Mesenchymal stem cell (in vitro differentiated cells and primary cell): ENCODE data around the gene CNKSR2.

Source experiments
- DNase-seq: peaks from one replicate; pipeline ENCODE4 v3.0.0-alpha.2; 2013
- H2AFZ ChIP-seq: one replicate; pipeline ENCODE4 v1.6.1; 2013; ENCODE audit warnings: low read depth, mild to moderate bottlenecking, control low read depth, inconsistent platforms, low read length, moderate library complexity
- H2AK5ac ChIP-seq: 2 replicates; pipeline ENCODE4 v1.6.1; 2013; ENCODE audit warnings: low read length, moderate library complexity, mild to moderate bottlenecking, inconsistent platforms; ENCODE audit not compliant: severe bottlenecking
- H2BK120ac ChIP-seq: one replicate; pipeline ENCODE4 v1.6.1; 2013; ENCODE audit warnings: low read depth, mild to moderate bottlenecking, inconsistent platforms, low read length, moderate library complexity
- H2BK12ac ChIP-seq, 2 experiments: one replicate each; pipeline ENCODE4 v1.6.1; 2013; ENCODE audit warnings: inconsistent platforms in 2 of 2, low read length in 2 of 2, mild to moderate bottlenecking in 2 of 2, moderate library complexity in 2 of 2, control low read depth in 1 of 2
- H2BK15ac ChIP-seq: one replicate; pipeline ENCODE4 v1.6.1; 2013; ENCODE audit warnings: mild to moderate bottlenecking, low read depth, inconsistent platforms; ENCODE audit not compliant: poor library complexity, severe bottlenecking
- H2BK5ac ChIP-seq: 2 replicates; pipeline ENCODE4 v1.6.1; 2013; ENCODE audit warnings: low read depth, mild to moderate bottlenecking, low read length, control low read depth, inconsistent platforms; ENCODE audit not compliant: poor library complexity, severe bottlenecking
- H3K14ac ChIP-seq, 2 experiments: one replicate each; pipeline ENCODE4 v1.6.1; 2013; ENCODE audit warnings: inconsistent platforms in 2 of 2, low read length in 2 of 2, control low read depth in 1 of 2, mild to moderate bottlenecking in 1 of 2, moderate library complexity in 1 of 2
- H3K18ac ChIP-seq, 2 experiments: one replicate each; pipeline ENCODE4 v1.6.1; 2013; ENCODE audit warnings: inconsistent platforms in 2 of 2, low read length in 2 of 2, control low read depth in 1 of 2, low read depth in 1 of 2, mild to moderate bottlenecking in 1 of 2
- H3K23ac ChIP-seq, 2 experiments: one replicate each; pipeline ENCODE4 v1.6.1; 2013; ENCODE audit warnings: inconsistent platforms in 2 of 2, low read length in 2 of 2, mild to moderate bottlenecking in 2 of 2, moderate library complexity in 2 of 2, control low read depth in 1 of 2
- H3K27ac ChIP-seq: 2 replicates; pipeline ENCODE4 v1.5.1; 2013; ENCODE audit warnings: mild to moderate bottlenecking, moderate library complexity, low read length, control low read depth, inconsistent platforms; ENCODE audit not compliant: poor library complexity, severe bottlenecking
- H3K27me3 ChIP-seq, 2 experiments: 2 replicates each; pipeline versions ENCODE4 v1.6.1 to v1.7.0; 2013; ENCODE audit warnings: low read length in 2 of 2, mild to moderate bottlenecking in 2 of 2, moderate library complexity in 2 of 2, control low read depth in 1 of 2, inconsistent platforms in 1 of 2; ENCODE audit not compliant: control insufficient read depth in 1 of 2, insufficient read depth in 1 of 2
- H3K36me3 ChIP-seq, 2 experiments: 2 replicates each; pipeline versions ENCODE4 v1.6.1 to v1.7.0; 2013; ENCODE audit warnings: low read length in 2 of 2, control low read depth in 1 of 2, inconsistent platforms in 1 of 2, low read depth in 1 of 2, mild to moderate bottlenecking in 1 of 2; ENCODE audit not compliant: insufficient read depth in 2 of 2, control insufficient read depth in 1 of 2
- H3K4ac ChIP-seq, 2 experiments: one replicate each; pipeline ENCODE4 v1.6.1; 2013; ENCODE audit warnings: inconsistent platforms in 2 of 2, low read length in 2 of 2, mild to moderate bottlenecking in 2 of 2, moderate library complexity in 2 of 2, control low read depth in 1 of 2, low read depth in 1 of 2
- H3K4me1 ChIP-seq: 2 replicates; pipeline ENCODE4 v1.6.1; 2013; ENCODE audit warnings: low read depth, low read length, control low read depth; ENCODE audit not compliant: control insufficient read depth, insufficient read depth
- H3K4me2 ChIP-seq: 2 replicates; pipeline ENCODE4 v1.6.1; 2013; ENCODE audit warnings: low read length, mild to moderate bottlenecking, inconsistent platforms; ENCODE audit not compliant: poor library complexity, severe bottlenecking
- H3K4me3 ChIP-seq, 2 experiments: 2 replicates each; pipeline versions ENCODE4 v1.5.1 to v1.7.0; 2013; ENCODE audit warnings: low read length in 2 of 2, mild to moderate bottlenecking in 2 of 2, control low read depth in 1 of 2, low read depth in 1 of 2; ENCODE audit not compliant: insufficient read depth in 1 of 2
- H3K79me1 ChIP-seq: replicated peaks from 2 replicates; pipeline ENCODE4 v1.6.1; 2013; ENCODE audit warnings: mild to moderate bottlenecking, control low read depth, low read length, inconsistent platforms; ENCODE audit not compliant: poor library complexity, severe bottlenecking
- H3K9ac ChIP-seq: 2 replicates; pipeline ENCODE4 v1.7.0; 2013; ENCODE audit warnings: mild to moderate bottlenecking, low read length, moderate library complexity
- H3K9me3 ChIP-seq: 2 replicates; pipeline ENCODE4 v1.7.0; 2013; ENCODE audit warnings: mild to moderate bottlenecking, low read length; ENCODE audit not compliant: control insufficient read depth
- H4K8ac ChIP-seq: one replicate; pipeline ENCODE4 v1.6.1; 2013; ENCODE audit warnings: inconsistent platforms, mild to moderate bottlenecking, low read length, moderate library complexity
- H4K91ac ChIP-seq: one replicate; pipeline ENCODE4 v1.6.1; 2013; ENCODE audit warnings: mild to moderate bottlenecking, low read length, inconsistent platforms
- WGBS: methylation state at CpG from one replicate; pipeline ENCODE4 v1.1.7; 2013; ENCODE audit warnings: mixed read lengths; 5-methylcytosine and 5-hydroxymethylcytosine counted together

The CNKSR2 gene

DNA sequence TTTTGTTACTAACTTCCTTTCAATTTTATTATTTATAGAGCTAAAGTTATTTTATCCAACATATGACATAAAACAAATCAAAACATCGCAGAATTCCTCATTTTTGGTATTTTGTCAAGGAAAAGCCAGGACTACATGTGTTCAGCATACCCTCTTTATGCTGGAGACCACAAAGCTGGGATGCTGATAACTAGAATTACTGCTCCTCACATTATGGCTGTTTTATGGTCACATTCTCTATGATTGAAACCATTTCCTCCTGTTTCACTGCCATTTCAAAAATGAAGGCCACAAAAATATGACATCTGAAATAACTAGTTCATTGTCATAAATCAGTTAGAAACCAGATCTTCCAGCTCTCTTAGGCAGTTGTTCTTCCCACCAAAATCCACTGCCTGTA, 242.2 kb downstream of the CNKSR2 start:
- Histone ChIP-seq H3K4ac (no peak overlapping the region), H2BK12ac (no peak overlapping the region), H3K4me2 (no peak overlapping the region), H2AFZ (no peak overlapping the region), H2BK15ac (no peak overlapping the region), H2BK120ac (no peak overlapping the region), H3K79me1 (no peaks in the 10 kb centered on the region), H2AK5ac (no peak overlapping the region), H3K4me1 (no peaks in the 10 kb centered on the region), H3K27ac (no peak overlapping the region), H4K8ac (no peak overlapping the region), H3K14ac (no peak overlapping the region), H3K23ac (no peak overlapping the region), H3K36me3 (no peaks in the 10 kb centered on the region), H3K27me3 (no peaks in the 10 kb centered on the region), H2BK5ac (no peak overlapping the region), H4K91ac (no peak overlapping the region), H3K4me3 (no peak overlapping the region), H3K9ac (no peak overlapping the region), H3K9me3 (no peaks in the 10 kb centered on the region), H3K18ac (no peak overlapping the region)
- 93% methylated on average over 1 of the region's 1 CpG for whole genome bisulfite sequencing
- no peak for DNase-seq

DNA sequence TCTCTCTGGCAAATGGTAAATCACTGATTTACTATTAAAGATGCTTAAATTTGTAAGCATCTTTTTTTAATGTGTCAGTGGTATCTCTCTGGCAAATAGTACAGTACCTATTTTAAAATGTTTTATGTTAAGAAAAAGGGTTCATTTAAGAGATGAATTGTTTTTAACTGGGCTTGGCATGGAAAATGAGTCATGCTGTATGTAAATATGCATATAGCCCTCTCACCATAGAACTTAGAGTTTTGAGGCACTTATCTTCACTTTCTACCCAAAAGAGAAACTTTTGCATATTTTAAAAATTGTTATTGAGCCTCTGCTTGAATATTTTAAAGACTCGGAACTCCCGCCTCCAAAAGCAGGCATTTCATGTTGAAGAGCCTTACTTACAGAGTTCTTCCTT, 246.0 kb downstream of the CNKSR2 start:
- Histone ChIP-seq H3K14ac (no peak overlapping the region), H2BK15ac (no peak overlapping the region), H3K9me3 (no peaks in the 10 kb centered on the region), H3K4me3 (no peak overlapping the region), H2AFZ (no peak overlapping the region), H4K8ac (no peak overlapping the region), H4K91ac (no peak overlapping the region), H2BK5ac (no peak overlapping the region), H3K4me2 (no peak overlapping the region), H3K36me3 (no peaks in the 10 kb centered on the region), H3K9ac (no peak overlapping the region), H3K79me1 (no peaks in the 10 kb centered on the region), H2BK12ac (no peak overlapping the region), H2BK120ac (no peak overlapping the region), H3K4ac (no peak overlapping the region), H3K27me3 (no peaks in the 10 kb centered on the region), H2AK5ac (no peak overlapping the region), H3K23ac (no peak overlapping the region), H3K18ac (no peak overlapping the region), H3K4me1 (no peaks in the 10 kb centered on the region), H3K27ac (no peak overlapping the region)
- no peak for DNase-seq
- 80% methylated on average over 2 of the region's 2 CpGs for WGBS

DNA sequence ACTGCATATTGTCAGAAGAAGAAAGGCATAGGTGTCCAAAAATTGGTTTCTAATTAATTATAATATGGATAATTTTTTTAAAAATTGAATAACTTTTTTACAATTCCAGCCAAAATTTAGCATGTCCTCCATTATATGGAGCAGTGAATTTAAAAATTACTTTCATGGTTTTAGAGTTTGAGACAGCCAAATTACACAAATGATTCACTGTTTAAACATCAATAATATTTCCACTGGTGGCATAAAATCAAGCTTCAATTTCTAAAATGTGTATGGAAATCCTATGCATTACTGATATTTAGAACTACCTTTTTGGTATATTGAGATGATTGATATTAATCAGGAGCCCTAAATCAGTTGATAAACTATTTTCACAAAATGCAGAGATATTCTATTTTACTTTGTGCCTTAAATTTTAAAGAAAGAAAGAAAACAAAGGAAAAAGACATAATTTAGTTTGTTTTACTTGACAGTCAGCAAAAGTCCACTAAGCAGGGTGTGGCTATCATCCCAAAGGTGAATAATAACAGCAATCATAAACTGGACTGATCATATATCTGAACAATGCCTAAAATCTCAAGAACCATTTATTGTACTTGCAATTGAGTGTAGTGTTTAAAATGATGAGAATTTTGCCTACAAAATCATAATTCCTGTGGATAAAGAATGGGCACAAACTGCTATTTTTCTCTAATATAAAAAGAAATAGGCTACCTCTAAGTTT, 249.7 kb downstream of the CNKSR2 start:
- Histone ChIP-seq H3K27ac (no peak overlapping the region), H4K91ac (no peak overlapping the region), H2BK5ac (no peak overlapping the region), H3K4me1 (no peaks in the 10 kb centered on the region), H3K79me1 (no peaks in the 10 kb centered on the region), H3K9me3 (no peaks in the 10 kb centered on the region), H4K8ac (no peak overlapping the region), H3K14ac (no peak overlapping the region), H3K4me3 (no peak overlapping the region), H3K36me3 (no peaks in the 10 kb centered on the region), H3K23ac (no peak overlapping the region), H2BK12ac (no peak overlapping the region), H3K4ac (no peak overlapping the region), H2BK15ac (no peak overlapping the region), H3K18ac (no peak overlapping the region), H3K27me3 (no peaks in the 10 kb centered on the region), H2BK120ac (no peak overlapping the region), H3K9ac (no peak overlapping the region), H2AK5ac (no peak overlapping the region), H3K4me2 (no peak overlapping the region), H2AFZ (no peak overlapping the region)
- DNase-seq = no peak

DNA sequence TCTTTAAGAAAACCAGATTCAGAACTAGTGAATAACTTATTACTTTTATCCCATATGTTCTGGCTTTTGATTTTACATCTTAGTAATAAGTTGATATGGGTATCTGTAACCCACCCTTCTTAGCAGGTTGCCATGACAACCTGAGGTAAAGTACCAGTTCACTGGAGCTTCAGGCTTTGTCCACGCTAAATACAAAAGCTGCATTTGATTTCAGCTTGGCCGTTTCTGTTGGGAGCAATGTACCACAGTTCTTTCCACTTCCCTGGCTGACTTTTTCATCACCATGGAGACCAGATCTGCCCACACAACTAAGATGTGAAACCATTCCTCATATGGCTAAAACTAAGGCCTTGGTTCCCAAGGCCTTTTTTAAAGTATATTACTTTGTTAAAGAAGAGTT, 257.8 kb downstream of the CNKSR2 start:
- Histone ChIP-seq H3K14ac (no peak overlapping the region), H3K23ac (no peak overlapping the region), H3K79me1 (no peaks in the 10 kb centered on the region), H3K36me3 (no peaks in the 10 kb centered on the region), H2BK5ac (no peak overlapping the region), H2AFZ (no peak overlapping the region), H3K4me3 (no peak overlapping the region), H4K8ac (no peak overlapping the region), H3K27me3 (no peaks in the 10 kb centered on the region), H2BK15ac (no peak overlapping the region), H3K4ac (no peak overlapping the region), H3K9me3 (no peaks in the 10 kb centered on the region), H3K4me2 (no peak overlapping the region), H3K9ac (no peak overlapping the region), H2BK120ac (no peak overlapping the region), H3K18ac (no peak overlapping the region), H2AK5ac (no peak overlapping the region), H3K4me1 (no peaks in the 10 kb centered on the region), H4K91ac (no peak overlapping the region), H2BK12ac (no peak overlapping the region), H3K27ac (no peak overlapping the region)
- no peak for DNase-seq
- 100% methylated on average over 1 of the region's 2 CpGs for WGBS
